T-helper 22 cell (primary cell): ENCODE data around the gene ZNF850.
A peak's percentile ranks its signal among the peaks of the same experiment; 100 is the strongest.
"Not testable (repeated sequence)": the region's sequence is repeated elsewhere in the genome, so short reads cannot be mapped to it uniquely, and the experiment has no call there.

Experiments used
- DNase-seq: peaks from one replicate; pipeline ENCODE4 v3.0.0-alpha.2; 2020; ENCODE audit warnings: low read depth

The ZNF850 gene

DNA sequence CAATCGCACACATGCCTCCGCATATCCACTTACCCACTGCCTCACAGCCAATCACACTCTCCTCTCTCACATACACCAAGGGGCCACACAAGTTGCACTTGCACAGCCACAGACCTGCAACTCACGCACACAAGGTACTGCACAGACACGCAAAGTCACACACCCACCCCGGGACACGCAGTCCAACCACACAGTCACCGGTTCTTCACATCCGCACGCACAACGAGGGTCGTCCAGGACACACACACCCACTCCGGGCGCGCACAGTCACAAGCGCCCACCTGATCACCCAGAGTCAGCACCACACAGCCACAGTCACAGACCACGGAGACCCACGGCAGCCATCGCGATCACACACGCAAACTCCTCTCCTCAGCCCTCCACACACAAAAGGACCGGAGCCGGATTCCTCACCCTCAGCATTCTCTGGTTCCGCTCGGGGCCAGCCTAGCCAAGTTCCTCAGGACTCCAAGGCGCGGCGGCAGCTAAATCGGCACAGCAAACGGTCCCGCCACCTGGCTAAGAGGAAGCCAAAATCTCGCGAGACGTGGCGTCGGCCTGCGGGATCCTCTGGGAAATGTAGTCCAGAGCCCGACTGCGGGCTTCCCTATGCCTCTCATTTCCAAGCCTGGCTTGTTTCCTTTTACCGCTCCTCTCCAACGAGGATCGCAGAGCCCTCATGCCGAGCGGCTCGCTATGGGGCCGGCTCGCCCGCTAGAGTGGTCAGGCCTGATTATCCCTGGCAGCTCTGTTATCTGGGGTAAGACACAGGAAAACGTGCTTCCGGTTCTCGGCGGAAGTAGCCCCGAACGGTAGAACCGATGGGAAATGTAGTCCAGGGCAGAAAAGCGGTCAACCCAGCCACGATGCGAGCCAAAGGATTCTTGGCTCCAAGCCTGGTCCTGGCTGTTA lies at the start of gene ZNF850:
Gene ZNF850, minus strand, starts transcription at position 497 of the 912 bp plus-strand sequence. CDS start 10,201 bp downstream, outside the sequence.
- DNase-seq, result peak; percentile 88

DNA sequence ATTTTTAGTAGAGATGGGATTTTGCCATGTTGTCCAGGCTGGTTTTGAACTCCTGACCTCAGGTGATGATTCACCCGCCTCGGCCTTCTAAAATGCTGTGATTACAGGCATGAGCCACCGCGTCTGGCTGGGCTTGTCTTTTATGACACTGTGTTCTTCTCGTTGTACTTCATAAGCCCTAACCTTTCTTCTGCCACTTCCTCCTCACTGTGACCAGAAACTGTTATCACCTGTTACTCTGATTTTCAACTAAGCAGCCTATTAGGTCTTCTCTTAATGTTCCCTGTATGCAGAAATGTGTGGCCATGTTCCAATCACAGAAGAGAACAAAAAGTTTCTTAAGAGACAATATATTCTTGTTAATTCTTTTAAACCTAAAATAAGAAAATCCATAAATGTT lies 49.2 kb upstream of the ZNF850 start:
- no peak for DNase-seq

DNA sequence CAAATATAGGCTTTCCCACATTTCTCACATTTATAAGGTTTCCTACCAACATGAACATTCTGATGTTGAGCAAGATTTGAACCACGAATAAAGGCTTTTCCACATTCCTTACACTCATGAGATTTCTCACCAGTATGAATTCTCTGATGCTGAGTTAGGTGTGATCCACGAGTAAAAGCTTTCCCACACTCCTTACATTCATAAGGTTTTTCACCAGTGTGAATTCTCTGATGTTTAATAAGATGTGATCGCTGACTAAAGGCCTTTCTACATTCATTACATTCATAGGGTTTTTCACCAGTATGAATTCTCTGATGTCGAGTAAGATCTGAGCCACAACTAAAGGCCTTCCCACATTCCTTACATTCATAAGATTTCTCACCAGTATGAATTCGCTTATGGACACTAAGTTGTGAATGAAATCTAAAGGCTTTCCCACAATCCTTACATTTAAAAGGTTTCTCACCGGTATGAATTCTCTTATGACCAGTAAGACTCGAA lies 46.6 kb upstream of the ZNF850 start:
- no peak for DNase-seq

DNA sequence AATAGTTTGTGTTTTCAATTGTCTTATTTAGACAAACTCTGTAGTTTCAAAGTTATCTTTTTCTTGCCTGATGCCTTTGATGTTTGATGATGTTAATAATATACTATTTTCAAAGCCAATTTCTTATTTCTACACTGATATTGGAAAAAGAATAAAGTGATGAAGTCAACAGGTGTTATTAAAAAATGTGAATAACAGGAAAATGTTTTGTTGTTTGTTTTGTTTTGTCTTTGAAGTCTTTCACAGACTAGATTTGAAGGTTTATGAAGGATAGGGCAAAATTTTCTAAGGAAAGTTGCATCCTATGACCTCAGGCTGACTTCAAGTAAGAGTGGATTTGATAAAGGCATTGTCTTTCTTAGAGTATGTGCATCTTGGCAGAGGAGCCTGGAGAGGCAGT lies 34.4 kb upstream of the ZNF850 start:
- no peak for DNase-seq

DNA sequence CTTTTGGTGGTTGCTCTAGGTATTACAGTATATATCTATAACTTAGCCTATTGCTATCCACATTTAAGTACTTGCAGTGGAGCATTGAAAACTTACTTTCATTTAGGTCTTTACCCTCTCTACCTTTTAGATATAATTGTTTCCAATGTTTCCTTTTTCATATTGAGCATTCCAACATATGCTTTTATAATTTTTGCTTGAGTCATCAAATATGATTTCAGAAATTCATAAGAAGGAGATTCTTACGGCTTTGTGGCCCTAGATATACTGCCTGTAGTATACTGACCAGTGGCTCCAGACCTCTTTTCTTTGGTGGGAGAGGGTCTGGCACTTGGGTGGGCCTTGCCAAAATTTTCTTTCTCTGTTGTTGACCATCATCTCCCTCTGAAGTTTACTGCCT lies 32.8 kb upstream of the ZNF850 start:
- no peak for DNase-seq

DNA sequence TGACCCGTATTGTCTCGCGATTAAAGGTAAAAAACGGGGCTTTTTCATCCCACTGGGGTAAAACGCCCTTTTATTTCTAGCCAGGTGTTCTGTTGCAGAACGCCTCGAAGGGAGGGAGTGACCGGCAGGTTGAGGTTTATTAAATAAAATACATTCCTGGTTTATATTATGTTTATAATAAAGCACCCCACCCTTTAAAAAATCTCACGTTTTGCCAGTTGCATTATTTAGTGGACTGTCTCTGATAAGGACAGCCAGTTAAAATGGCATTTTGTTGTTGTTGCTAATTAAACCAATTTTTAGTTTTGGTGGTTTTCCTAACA lies 25.1 kb upstream of the ZNF850 start:
- DNase-seq, result no peak

DNA sequence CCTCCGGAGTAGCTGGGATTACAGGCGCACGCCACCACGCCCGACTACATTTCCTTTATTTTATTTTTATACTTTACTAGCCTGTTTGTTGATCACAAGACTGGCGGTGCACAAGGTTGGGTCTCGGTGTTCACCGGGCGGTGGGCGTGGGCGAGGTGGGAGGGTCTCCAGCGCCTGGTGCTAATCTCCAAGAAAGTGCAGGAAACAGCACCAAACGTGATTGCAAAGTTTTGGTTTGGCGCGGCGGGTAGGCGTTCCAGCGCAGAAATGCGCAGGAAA lies 24.0 kb upstream of the ZNF850 start:
- no peak for DNase-seq

DNA sequence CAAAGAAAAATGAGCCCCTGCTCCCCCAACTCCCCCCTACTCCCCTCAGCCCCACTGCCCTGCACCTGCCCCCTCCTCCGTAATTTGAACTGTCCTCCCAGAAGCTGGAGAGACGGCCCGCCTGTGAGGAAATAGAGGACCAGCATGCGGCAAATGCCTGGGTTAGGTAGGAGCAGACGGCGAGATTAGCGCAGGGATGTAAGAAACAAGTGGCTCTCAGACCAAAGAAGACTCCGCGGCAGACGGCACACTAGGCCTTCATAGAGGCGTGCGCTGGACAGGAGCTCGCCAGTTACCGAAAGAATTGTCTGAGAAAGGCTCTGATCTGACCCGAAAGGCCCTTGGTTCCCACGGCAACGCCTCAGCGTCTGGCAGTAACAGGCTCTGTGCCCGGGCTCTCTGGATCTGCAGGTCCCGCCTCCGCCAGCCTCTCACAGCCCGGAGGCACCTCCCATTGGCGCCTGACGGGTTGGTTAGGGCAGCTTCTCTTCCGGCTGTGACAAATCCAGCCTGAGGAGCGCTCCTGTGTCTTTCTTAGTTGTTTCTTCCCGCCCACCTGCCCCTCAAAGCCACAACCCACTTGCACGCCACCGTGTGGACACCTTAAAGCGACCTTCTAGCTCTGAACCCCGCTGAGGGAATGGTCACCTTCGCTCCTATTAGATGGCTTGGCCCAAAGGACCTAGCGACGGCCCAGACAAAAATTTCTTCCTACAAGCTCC lies 19.0 kb upstream of the ZNF850 start:
- DNase-seq, result not testable (repeated sequence)

DNA sequence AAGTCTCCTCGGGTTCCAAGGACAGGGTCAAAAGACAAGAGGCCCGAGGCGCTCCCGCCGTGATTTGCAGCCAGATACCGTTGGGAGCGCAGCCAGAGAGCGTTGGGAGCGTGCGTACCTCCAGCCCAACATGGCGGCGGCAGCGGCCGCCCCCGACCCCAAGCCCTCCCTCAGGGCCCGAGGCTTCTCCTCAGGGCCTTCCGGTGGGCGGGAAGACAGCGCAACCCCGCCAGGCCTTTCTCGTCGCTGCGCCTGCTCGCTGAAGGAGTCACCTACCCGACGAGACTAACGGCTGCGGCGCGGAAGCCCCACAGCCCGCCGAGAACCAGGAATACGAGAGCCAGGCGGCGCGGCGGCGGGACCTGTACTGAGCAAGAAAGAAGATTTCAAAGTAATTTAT lies 3.2 kb upstream of the ZNF850 start:
- DNase-seq, result no peak

DNA sequence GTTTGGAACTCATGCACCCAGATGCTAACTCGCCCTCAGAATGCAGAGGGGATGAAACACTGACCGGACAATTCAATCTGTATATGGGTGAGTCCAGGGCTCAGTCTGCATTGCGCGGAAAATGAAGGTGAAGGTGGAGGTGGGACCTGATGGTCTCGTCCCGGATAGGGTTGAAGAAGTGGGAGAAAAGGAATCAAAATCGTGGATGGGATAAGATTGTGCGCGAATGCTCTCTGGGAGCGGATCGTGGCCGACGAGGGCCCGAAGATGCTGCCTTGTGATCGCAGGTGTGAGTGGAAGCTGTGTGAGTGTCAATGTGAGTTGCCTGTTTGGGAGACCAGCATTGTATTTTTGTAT lies 594 bp upstream of the ZNF850 start:
- no peak for DNase-seq

DNA sequence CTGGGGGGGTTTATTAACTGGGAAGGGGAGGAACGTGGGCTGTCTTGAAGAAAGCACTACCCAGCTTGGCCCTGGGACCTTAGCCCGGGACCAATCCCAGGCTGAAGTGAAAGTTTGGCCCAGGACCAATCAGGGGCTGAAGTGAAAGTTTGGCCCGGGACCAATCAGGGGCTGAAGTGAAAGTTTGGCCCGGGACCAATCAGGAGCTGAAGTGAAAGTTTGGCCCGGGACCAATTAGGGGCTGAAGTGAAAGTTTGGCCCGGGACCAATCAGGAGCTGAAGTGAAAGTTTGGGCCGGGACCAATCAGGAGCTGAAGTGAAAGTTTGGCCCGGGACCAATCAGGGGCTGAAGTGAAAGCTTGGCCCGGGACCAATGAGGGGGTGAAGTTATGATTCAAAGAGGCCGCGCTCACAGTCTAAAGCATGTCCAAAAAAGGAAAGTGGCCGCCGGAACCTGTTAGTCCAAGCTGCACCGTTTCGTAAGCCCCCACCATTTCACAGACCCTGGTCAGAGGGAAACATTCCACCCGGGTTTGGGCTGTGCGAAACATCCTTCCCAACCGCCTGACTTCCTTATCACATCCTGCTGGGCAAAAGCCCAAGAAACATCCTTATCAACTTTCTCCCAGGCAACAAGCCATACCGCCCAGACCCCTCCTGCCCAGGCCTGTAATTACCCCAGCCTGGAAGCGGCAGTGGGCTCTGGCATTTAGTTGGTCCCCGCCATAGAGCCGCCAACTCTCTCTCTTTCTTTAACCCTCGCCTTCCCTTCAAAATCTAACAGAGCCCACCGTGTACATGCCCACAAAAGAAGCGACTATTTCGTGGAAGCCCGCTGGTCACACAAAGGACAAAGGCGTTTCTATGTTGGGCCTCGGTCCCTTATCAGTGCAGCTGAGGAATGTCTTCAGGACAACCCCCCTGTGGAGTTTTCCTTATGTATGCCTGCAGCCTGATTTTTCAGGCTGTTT lies 1.1 kb downstream of the ZNF850 start:
- DNase-seq, result no peak

DNA sequence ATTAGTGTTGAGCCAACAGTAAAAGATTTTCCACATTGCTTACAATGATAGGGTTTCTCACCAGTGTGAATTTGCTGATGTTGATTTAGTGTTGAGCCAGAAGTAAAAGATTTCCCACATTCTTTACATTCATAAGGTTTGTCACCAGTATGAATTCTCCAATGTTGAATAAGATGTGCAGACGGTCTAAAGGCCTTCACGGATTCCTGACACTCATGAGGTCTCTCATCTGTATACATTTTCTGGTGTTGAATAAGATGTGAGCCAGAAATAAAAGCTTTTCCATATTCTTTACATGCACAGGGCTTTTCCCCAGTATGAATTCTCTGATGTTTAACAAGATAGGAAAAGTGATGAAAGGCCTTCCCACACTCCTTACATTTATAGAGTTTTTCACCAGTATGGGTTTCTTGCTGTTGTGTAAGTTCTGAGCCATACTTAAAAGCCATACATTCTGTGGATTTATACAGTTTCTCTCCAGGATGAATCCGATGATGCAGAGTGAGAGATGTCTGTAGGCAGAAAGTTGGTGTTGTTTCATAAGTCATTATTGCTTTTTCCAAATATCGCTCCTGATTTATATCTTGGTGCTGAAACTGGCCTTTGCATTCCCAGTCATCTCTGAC lies 22.4 kb downstream of the ZNF850 start:
- DNase-seq, result no peak

DNA sequence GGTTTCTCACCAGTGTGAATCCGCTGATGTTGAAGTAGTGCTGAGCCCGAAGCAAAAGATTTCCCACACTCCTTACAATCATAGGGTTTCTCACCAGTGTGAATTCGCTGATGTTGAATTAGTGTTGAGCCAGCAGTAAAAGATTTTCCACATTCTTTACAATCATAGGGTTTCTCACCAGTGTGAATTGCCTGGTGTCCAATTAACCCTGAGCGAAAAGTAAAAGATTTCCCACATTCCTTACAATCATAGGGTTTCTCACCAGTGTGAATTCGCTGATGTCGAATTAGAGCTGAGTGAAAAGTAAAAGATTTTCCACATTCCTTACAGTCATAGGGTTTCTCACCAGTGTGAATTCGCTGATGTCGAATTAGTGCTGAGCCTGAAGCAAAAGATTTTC lies 23.0 kb downstream of the ZNF850 start:
- DNase-seq, result not testable (repeated sequence)

DNA sequence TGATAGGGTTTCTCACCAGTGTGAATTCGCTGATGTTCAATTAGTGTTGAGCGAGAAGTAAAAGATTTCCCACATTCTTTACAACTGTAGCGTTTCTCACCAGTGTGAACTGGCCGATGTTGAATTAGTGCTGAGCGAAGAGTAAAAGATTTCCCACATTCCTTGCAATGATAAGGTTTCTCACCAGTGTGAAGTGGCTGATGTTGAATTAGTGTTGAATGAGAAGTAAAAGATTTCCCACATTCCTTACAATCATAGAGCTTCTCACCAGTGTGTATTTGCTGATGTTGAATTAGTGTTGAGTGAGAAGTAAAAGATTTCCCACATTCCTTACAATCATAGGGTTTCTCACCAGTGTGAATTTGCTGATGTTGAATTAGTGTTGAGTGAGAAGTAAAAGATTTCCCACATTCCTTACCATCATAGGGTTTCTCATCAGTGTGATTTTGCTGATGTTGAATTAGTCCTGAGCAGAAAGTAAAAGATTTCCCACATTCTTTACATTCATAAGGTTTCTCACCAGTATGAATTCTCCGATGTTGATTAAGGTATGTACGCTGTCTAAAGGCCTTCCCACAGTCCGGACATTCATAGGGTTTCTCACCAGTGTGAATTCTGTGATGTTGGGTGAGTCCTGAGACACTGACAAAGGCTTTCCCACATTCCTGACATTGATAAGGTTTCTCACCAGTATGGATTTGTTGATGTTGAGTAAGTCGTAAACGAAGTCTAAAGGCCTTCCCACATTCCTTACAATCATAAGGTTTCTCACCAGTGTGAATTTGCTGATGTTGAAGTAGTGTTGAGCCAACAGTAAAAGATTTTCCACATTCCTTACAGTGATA lies 24.0 kb downstream of the ZNF850 start:
- DNase-seq, result no peak

DNA sequence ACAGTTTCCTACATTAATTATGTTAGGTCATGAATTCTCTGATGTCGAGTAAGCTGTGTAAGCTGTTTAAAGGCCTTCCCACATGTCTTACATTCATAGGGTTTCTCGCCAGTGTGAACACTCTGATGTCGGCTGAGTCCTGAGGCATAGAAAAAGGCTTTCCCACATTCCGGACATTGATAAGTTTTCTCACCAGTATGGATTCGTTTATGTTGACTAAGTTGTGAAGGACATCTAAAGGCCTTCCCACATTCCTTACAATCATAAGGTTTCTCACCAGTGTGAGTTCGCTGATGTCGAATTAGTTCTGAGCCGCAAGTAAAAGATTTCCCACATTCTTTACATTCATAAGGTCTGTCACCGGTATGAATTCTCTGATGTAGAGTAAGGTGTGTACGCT lies 24.9 kb downstream of the ZNF850 start:
- no peak for DNase-seq

DNA sequence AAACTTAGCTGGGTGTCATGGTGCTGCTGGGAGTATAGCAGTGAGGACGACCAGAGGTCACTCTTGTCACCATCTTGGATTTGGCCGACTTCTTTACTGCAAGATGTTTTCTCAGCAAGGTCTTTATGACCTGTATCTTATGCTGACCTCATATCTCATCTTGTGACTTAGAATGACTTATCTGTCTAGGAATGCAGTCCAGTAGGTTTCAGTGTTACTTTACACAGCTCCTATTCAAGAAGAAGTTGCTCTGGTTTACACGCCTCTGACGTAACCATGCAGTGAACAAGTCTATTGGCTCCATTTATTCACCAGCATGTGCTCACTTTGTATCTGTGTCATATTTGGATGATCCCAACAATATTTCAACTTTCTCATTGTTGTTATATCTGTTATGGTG lies 26.7 kb downstream of the ZNF850 start:
- no peak for DNase-seq

DNA sequence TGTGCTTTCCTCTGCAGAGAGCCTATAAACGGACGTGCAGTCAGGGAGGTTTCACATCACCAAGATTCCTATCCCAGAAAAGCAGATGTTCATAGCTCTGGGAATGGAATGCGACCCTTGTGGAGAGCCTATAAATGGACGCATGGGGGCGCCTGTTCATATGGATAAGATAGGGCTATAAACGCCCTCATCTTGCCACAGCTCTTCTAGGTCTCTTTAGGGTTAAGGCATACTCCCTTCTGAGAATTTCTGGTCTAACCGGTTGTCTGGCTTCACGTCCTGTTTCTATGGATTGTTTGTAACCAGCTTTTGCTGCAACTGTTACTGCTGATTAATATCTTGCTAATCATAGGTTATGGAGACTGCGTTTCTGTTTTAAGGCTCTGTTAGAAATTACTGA lies 36.4 kb downstream of the ZNF850 start:
- DNase-seq, result not testable (repeated sequence)

DNA sequence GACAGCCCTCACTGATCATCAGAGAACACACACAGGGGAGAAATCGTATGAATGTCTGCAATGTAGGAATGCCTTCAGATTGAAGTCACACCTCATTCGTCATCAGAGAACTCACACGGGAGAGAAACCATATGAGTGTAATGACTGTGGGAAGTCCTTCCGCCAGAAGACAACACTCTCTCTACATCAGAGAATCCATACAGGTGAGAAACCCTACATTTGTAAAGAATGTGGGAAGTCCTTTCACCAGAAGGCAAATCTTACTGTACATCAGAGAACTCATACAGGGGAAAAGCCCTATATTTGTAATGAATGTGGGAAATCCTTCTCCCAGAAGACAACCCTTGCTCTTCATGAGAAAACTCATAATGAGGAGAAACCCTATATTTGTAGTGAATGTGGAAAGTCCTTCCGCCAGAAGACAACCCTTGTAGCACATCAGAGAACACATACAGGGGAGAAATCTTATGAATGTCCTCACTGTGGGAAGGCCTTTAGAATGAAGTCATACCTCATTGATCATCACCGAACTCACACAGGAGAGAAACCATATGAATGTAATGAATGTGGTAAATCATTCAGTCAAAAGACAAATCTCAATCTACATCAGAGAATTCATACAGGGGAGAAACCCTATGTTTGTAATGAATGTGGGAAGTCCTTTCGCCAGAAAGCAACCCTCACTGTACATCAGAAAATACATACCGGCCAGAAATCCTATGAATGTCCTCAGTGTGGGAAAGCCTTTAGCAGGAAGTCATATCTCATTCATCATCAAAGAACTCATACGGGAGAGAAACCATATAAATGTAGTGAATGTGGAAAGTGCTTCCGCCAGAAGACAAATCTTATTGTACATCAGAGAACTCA lies 52.7 kb downstream of the ZNF850 start:
- DNase-seq, result no peak

DNA sequence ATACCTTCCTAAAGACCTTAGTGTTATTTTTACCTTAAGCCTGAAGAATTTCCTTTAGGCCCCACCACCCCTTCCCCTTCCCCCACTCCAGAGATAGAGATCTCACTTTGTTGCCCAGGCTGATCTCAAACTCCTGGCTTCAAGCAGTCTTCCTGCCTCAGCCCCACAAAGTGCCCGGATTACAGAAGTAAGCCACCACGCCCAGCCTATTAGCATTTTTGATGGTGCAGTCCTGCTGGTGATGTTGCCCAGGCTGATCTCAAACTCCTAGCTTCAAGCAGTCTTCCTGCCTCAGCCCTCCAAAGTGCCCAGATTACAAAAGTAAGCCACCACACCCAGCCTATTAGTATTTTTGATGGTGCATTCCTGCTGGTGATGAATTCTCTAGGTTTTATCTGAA lies 63.2 kb downstream of the ZNF850 start:
- DNase-seq, result no peak

DNA sequence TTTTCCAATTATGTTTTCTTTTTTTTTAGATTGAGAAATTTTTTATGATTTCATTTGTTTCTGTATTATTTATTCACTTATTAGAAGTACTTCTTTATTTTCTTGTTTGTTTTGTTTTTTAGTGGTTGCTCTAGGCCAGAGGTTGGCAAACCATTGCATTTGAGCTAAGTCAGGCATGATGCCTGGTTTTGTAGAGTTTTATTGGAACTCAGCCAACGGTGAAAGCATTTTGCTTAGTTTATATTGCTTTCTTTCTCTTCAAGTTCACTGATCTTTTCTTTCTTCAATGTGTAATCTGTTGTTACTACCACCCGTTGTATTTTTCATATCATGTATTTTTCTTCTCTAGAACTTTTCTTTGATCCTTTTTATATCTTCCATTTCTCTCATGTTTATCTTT lies 65.5 kb downstream of the ZNF850 start:
- no peak for DNase-seq
